HG02973 (cell line): ENCODE data around the gene FALEC.

Experiments
- ATAC-seq: cut with Tn5 transposase; IDR thresholded peaks from one replicate; pipeline ENCODE4 v1.9.1; 2021; ENCODE audit warnings: moderate library complexity; ENCODE audit not compliant: unreplicated experiment

Gene FALEC

GRCh38 chr1:150544204-150544603 is 28.7 kb downstream of the FALEC start:
- ATAC-seq, result no peak

DNA sequence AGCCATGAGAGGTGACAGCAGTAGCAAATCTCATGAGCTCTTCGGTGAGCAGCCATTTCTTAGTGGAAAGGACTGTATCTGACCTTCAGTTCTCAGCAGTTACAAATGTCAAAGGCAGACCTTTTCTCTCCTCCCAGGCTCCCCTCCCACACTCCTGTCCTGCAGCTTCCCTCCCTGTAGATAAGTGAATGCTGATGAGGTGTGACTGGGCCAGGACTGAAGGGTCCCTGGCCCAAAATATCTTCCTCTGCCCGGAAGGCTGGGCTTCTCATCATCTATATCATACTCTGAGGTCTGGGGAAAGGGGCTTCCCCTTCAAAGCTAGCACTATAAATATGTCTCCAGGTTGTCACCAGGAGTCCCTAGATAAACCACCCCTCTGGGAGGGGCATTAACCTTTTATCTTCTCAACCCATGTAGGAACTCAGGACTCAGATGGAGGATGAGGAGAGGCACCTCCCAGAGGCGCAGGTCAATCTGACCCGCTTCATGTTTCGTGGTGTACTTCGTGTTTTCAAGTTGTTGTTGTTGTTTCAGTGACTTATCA is 30.0 kb downstream of the FALEC start:
- no peak for ATAC-seq

DNA sequence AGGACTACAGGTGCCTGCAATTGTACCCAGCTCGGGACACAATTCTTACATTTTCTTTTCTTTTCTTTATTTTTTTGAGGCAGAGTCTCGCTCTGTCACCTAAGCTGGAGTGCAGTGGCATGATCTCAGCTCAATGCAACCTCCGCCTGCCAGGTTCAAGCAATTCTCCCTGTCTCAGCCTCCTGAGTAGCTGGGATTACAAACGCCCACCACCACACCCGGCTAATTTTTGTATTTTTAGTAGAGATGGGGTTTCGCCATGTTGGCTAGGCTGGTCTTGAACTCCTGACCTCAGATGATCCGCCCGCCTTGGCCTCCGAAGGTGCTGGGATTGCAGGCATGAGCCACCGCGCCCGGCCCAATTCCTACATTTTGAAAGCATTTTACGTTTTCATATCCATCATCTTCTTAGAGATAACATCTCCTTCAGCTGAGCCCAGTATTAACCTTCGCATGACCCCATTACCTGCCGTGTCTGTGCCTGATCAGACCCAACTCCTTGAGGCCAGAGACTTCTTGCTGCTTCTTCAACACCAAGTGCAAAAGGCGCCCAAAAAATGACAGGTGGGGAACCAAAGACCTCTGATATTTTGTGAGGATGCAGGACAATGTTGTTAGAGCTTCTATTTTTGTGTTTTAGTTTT is 30.9 kb downstream of the FALEC start:
- ATAC-seq, result no peak

DNA sequence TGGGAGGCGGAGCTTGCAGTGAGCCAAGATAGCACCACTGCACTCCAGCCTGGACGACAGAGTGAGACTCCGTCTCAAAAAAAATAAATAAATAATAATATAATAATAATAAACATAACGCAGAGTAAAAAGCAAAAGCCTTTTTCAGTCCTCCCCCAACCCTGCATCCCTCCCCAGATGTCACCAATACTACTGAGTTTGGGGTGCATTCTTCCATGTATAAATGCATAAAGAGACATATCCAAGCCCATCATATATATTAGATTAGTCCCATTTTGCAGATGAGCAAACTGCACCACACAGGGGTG is 32.7 kb downstream of the FALEC start:
- no peak for ATAC-seq

GRCh38 chr1:150548632-150549495 is 33.3 kb downstream of the FALEC start, which contains the start of gene ADAMTSL4:
TSS of gene ADAMTSL4 (plus strand) at chr1:150549408. CDS start at chr1:150552289, 2,881 bp downstream.
- ATAC-seq, result no peak

DNA sequence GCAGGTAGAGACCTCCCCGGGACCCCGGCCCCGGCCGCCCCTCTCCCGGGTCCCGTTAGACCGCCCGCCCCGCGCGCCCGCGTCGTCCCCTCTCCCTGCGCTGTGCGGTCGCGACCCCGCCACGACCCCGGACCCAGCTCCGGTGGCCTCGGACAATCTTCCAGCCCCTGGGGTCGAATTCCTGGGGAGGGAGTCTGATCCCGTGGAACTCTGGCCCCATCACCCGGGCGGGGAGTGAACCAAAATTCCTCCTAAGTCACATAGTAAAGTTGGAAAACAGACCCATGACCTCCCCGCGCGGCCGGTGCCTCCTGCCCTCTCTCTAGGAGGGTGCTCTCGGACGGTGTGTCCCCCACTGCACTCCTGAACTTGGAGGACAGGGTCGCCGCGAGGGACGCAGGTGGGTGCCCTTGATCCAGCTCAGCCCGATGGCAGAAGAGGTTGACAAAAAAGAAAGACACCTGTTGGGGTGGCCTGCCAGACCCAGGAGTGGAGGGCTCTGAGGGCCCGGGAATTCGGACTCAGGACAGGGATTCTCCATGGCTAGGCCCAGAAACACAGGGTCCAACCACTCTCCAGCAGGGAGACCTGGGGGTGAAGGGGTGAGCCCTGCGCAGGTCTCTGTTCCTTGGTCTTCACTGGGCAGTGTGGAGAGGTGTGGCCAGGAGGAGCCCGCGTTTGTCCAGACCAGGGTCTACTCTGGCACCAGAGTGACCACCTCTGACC is 34.1 kb downstream of the FALEC start:
- ATAC-seq, result no peak

DNA sequence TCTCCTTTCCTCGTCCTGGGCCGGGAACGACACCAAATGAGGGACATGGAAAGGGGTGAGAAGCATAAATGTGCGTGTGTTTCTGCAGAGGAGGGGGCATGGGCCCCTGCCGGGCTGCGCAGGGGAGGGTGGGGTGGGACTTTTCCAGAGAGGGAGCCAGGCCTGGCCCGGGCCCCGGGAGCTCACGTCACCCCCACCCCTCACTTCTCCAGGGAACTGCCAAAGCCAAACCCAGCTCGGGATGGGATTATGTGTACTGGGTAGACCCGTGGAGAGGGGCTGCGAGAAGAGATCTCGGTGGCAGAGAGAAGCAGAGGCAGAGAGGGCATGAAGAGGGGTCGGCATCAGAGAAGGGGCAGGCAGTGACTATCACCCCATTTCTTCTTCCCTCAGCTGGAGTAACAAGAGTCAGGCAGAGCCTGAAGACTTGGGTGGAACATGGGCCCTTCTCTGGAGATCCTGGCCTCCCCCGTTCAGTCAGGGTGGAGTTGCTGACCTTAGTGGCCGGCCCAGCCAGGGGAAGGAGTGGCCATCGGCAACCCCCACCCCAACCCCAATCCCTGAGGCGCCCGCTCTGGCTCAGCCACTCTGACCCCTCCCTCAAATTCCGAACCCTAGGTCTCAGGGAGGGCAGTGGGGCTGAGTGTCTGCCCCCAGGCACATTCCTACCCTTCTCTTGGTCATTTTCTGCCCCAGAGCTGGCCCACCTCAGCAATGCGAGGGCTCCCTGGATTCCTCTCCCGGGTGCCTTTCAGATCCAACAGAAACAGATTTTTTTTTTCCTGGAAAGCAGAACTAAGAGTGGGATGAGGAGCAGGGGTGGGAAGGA is 34.9 kb downstream of the FALEC start:
- no peak for ATAC-seq

DNA sequence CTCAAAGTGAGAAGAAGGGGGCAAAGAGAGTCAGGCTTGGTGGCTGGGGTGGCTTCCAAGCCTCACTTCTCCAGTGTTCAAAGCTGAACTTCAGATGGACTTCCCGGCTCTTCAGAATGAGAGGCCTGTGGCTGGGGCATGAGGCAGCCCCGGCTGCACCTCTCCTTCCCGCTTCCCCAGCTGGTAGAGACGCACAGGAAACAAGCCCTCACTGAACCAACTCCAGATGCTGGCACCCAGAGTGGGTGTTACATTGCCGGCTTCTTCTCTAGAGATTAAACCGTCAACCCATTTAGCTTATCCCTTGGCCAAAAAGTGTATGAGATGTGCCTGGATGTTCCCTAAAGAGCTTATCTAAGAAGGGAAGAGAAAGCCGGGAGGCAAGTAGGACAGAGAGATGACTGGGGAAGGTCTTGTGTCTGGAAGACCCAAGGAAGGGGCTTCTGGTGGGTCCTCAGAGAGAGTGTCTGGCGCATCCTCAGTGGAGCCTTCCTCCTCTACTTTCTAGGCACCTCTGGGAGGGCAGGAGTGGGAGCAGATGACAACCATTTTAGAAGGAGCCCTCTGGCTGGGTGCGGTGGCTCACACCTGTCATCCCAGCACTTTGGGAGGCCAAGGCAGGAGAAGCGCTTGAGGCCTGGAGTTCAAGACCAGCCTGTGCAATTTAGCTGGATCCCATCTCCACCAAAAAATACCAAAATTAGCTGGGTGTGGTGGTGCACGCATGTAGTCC is 35.7 kb downstream of the FALEC start:
- no peak for ATAC-seq

DNA sequence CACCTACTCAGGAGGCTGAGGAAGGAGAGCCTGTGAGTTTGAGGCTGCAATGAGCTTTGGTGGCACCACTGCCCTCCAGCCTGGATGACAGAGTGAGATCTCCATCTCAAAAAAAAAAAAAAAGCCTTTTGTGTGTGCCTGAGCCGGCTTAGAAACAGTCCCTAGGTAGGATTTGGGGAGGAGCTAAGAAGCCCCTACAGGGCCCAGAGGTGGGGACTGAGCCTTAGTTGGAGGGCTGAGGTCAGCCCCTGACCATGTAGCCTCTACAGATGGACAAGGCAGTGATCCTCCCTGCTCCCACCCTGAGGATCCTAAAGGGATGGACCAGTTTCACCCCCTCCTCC is 36.2 kb downstream of the FALEC start:
- ATAC-seq, result no peak

GRCh38 chr1:150552128-150552910 is 36.8 kb downstream of the FALEC start:
- no peak for ATAC-seq

DNA sequence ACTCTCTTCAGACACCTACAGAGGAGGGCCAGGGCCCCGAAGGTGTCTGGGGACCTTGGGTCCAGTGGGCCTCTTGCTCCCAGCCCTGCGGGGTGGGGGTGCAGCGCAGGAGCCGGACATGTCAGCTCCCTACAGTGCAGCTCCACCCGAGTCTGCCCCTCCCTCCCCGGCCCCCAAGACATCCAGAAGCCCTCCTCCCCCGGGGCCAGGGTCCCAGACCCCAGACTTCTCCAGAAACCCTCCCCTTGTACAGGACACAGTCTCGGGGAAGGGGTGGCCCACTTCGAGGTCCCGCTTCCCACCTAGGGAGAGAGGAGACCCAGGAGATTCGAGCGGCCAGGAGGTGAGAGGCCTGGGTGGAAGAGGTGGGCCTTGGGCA is 37.3 kb downstream of the FALEC start:
- ATAC-seq, result no peak

DNA sequence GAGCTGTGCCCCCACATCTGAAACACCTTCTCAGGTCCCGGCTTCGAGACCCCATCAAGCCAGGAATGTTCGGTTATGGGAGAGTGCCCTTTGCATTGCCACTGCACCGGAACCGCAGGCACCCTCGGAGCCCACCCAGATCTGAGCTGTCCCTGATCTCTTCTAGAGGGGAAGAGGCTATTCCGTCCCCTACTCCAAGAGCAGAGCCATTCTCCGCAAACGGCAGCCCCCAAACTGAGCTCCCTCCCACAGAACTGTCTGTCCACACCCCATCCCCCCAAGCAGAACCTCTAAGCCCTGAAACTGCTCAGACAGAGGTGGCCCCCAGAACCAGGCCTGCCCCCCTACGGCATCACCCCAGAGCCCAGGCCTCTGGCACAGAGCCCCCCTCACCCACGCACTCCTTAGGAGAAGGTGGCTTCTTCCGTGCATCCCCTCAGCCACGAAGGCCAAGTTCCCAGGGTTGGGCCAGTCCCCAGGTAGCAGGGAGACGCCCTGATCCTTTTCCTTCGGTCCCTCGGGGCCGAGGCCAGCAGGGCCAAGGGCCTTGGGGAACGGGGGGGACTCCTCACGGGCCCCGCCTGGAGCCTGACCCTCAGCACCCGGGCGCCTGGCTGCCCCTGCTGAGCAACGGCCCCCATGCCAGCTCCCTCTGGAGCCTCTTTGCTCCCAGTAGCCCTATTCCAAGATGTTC is 38.0 kb downstream of the FALEC start:
- ATAC-seq, result no peak

DNA sequence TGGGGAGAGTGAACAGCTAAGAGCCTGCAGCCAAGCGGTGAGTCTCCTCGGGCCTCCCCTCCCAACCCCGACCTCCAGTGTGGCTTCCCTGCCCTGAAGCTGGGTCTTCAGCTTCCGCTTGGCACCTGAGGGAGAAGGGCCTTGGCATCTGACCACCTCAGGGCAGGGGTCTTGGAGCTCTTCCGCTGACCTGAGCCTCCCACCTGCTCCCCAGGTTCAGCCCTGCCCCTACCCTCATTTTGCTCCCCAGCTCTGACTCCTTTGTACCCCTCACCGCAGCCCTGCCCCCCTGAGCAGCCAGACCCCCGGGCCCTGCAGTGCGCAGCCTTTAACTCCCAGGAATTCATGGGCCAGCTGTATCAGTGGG is 38.5 kb downstream of the FALEC start:
- ATAC-seq, result no peak

- ATAC-seq, result no peak
These were observed 39.8 kb downstream of the FALEC start for GRCh38 chr1:150555198-150555970.

DNA sequence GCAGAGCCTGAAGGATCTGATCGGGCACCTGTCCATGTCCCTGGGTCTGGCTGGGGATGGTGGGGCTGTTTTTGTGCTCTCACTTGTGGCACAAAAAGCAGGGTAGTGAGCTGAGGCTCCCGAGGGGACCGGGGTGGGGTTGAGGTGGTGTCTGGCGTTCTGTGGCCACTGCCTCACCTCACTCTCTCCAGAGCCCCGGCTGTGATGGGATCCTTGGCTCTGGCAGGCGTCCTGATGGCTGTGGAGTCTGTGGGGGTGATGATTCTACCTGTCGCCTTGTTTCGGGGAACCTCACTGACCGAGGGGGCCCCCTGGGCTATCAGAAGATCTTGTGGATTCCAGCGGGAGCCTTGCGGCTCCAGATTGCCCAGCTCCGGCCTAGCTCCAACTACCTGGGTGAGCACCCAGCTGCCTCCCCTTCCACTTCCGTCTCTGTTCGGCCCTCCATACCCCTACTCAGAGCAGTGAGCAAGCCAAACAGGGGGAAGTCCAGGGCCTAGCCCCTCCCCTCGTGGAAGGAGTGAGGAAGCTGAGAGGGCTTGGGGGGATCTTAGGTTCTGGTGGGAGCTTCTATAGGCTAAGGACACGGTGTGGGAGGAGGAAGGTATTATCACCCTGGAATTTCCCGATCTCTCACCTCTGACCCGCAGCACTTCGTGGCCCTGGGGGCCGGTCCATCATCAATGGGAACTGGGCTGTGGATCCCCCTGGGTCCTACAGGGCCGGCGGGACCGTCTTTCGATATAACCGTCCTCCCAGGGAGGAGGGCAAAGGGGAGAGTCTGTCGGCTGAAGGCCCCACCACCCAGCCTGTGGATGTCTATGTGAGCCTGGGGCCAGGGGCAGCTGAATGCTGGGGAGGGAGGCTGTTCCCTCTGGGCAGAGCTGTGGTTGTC is 40.7 kb downstream of the FALEC start:
- no peak for ATAC-seq

DNA sequence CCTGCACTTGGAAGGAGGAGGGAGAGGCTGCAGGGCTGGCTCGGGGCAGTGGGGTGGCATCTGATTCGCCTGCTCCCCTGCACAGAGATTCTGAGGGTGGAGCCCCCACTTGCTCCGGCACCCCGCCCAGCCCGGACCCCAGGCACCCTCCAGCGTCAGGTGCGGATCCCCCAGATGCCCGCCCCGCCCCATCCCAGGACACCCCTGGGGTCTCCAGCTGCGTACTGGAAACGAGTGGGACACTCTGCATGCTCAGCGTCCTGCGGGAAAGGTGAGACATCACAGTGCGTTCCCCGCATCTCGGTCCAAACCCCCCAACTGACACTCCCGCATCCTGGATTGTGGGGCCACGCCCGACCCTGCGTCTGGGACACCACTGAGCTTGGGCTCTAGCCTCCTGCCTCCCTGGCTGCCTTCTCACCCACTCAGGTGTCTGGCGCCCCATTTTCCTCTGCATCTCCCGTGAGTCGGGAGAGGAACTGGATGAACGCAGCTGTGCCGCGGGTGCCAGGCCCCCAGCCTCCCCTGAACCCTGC is 41.6 kb downstream of the FALEC start:
- ATAC-seq, result no peak

- ATAC-seq, result no peak
These were observed 42.3 kb downstream of the FALEC start for GRCh38 chr1:150557813-150558212.
